Measurements from ENCODE around the gene CACNA2D4.

The CACNA2D4 gene

DNA sequence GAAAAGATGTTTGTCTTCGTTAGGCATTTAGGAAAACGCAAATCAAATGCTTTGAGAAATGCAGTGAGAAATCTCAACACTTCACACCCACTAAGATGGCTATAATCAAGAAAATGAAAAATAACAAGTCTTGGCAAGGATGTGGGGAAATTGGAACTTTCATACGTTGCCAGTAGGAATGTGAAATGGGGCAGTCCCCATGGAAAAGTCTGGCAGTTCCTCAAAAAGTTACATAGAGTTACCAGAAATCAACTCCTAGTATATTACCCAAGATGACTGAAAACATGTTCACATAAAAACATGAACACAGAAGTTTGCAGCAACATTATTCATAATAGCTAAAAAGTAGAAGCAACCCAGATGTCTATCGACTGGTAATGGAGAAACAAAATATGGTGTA is 139.5 kb downstream of the CACNA2D4 start:
- DNase-seq (ENCODE audit: low spot score), result no peak

- DNase-seq (ENCODE audit: low spot score), result no peak
Observed at GRCh38 chr12:1777798-1778197, 140.7 kb downstream of the CACNA2D4 start.

DNA sequence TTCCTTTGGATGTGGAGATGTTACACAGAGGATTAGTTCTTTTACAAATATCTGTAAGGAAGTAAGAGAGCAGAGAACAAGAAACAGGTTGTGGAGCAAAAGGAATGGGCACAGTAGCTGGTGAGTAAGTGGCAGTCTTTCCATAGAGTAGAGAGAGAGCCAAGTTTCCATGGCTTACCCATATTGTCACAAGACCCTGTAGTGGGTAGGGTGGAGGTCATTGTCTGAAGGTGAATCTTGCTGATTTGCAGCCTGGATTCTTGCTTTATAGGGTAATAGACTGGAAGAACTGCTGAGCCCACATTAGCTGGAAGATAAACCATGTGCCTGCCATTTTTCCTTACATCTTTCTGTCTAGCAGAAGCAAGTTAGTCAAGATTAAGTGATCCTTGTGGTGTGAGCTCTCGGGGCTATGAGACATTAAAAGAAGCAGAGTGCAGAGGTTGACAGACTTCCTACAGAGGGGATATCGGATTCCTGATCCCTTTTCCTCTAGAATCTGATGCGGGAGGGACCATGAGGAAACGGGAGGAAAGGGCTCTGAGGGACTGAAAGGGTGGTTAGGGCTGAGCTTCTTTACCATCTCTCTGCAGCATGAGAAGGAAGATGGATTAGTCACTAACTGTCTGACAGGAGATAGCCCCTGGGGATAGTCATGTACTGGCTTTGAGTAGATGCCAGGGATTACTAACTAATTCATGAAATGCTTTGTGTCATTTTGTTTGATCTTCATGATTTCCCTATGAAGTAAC is 142.1 kb downstream of the CACNA2D4 start:
- no peak for DNase-seq (ENCODE audit: low spot score)

- DNase-seq (ENCODE audit: low spot score), result peak; percentile 82
Observed at GRCh38 chr12:1773937-1774655, 144.4 kb downstream of the CACNA2D4 start.

DNA sequence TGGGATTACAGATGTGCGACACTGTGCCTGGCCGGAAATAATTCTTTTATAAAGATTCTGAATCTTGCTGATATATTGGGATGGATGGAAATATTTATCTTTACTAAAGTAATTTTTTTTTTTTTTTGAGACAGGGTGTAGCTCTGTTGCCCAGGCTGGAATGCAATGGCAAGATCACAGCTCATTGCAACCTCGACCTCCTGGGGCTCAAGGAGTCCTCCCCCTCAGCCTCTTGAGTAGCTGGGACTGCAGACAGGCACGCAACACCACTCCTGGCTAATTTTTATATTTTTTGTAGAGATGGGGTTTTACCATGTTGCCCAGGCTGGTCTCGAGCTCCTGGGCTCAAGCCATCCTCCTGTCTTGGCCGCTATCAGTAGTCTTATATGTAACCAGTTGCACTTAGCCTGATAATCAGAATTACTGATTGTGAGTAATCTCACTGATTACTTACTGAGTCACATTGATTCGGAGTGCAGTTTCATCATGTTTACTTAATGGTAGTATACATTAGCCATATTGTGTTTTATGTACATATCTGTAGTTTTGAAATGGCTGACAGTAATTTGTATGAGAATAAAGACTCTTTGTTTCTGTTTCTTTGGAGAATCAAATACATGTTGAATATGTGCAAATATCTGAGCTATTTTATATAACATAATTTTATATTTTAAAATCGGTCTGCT is 148.5 kb downstream of the CACNA2D4 start:
- DNase-seq (ENCODE audit: low spot score), result no peak

DNA sequence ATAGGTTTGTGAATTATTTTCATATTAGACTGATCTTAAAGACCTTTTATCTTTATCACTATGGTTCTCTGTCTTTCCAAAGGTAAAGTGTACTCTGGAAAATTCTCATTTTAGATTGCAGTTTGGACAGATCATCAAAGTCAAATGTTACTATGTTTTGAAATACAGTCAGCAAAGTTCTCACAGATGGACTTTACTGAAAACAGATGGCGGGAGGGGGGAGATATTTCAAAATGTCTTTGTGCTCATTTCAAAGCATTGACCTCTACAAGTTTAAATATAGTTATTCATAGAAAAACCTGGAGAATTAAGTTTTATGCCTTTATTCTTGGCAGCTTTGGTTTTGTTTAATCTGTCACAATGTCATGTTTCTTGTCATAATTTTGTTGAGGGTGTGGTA is 149.8 kb downstream of the CACNA2D4 start:
- no peak for DNase-seq (ENCODE audit: low spot score)

DNA sequence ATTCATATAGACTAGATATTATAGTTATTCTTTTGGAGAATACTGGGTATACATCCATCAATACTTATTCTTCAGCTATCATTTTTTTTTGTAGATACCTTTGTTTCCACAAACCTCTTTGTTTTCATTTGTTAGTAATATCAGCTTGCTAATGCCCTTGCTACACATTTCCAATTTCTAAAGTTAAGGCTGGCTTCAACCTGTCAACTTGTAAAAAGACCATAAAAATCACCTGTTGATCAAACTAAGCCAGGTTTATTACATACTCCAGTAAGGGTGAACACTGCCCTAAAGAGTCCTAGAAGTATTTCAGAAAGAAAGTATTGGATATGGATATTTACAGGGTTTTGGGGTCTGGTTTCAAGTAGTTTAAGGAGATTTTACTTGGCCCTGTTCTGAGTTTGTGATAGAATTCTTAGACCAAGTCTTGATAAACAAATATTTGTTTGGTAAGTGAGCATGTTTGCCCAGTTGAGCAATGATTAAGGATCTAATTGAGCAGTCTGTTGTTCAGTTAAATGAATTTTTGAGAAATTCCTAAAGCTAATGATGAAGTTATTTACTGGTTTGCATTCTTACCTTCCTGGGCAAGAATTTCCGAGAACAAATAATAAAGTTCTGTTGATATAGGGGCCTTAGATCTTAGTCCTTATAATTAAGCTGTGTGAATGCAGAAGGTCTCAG is 150.9 kb downstream of the CACNA2D4 start:
- no peak for DNase-seq (ENCODE audit: low spot score)

DNA sequence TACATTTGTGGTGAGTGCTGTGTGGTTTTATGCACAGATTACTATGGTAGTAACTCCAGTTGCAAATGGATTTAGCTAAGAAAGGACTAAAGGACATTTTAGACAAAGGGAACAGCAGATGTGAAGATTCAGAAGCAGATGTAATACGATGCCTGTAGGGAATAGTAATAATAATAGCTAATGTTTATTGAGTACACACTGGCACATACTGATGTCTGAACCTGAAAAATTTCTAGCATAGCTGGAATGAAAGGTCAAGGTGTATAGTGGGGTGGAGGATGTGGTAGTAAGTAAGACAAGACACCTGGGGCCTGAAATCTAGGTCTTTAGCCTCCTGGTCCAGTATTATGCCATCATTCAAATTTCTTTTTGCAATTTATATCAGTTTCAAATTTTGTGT is 152.3 kb downstream of the CACNA2D4 start:
- DNase-seq (ENCODE audit: low spot score), result no peak

DNA sequence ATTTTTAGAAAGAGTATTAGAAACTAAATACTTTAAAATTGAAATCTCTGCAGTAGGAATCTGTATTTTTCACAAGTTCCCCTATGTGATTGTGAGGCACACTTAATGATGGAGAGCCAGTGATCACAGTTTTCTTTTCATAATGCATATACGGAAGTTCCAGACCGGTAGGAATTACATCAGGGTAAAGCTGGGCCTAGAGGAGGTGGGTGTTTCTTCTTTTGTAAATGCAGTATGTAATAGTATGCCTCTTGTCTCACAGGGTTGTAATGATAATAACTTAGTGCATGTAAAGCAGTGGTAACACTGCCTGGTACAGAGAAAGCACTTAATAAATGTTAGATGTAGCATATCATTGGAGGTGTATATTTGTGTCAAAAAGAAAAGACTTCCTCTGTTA is 155.3 kb downstream of the CACNA2D4 start:
- DNase-seq (ENCODE audit: low spot score), result no peak

- DNase-seq (ENCODE audit: low spot score), result no peak
Observed at GRCh38 chr12:1761857-1762256, 156.6 kb downstream of the CACNA2D4 start.

DNA sequence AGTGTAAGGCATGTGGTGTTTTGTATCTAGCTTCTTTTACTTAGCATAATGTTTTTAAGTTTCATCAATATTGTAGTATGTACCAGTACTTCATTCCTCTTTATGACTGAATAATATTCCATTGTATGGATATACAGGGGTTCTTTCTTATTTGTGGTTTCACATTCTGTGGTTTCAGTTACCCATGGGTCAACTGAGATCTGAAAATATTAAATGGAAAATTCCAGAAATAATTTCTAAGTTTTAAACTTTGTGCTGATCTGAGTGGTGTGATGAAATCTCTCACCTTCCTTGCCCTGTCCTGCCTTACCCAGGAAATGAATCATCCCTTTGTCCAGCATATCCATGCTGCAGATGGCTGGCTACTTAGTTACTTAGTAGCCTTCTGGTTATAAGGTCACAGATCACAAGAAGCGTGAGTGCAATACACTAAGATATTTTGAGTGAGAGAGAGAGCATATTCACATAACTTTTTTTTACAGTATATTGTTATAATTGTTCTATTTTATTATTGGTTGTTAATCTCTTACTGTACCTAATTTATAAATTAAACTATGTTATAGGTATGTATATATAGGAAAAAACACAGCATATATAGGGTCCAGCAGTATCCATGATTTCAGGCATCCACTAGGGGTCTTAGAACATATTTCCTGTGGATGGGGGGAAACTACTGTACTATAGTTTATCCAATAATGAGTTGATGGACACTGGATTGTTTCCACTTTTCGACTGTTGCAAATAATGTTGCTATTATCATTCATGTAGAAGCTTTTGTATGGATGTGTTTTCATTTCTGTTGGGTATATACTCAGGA is 157.7 kb downstream of the CACNA2D4 start:
- no peak for DNase-seq (ENCODE audit: low spot score)

- peak; percentile 94 for DNase-seq (ENCODE audit: low spot score)
Observed at GRCh38 chr12:1758887-1759286, 159.6 kb downstream of the CACNA2D4 start.

- DNase-seq (ENCODE audit: low spot score), result no peak
Observed at GRCh38 chr12:1758376-1758775, 160.1 kb downstream of the CACNA2D4 start.

DNA sequence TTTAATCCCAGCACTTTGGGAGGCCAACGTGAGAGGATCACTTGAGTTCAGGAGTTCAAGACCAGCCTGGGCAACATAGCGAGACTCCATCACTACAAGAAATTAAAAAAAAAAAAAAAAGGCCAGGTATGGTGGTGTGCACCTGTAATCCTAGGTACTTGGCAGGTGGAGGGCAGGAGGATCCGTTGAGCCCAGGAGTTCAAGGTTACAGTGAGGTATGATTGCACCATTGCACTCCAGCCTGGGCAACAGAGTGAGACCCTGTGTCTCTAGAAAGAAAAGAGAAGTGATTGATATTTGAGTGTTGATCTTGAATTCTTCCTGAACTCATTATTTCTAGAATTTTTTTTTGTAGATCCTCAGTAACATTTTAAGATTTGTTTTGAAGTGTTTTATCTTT is 168.2 kb downstream of the CACNA2D4 start:
- no peak for DNase-seq (ENCODE audit: low spot score)

GRCh38 chr12:1749019-1749418 is 169.4 kb downstream of the CACNA2D4 start:
- DNase-seq (ENCODE audit: low spot score), result no peak

DNA sequence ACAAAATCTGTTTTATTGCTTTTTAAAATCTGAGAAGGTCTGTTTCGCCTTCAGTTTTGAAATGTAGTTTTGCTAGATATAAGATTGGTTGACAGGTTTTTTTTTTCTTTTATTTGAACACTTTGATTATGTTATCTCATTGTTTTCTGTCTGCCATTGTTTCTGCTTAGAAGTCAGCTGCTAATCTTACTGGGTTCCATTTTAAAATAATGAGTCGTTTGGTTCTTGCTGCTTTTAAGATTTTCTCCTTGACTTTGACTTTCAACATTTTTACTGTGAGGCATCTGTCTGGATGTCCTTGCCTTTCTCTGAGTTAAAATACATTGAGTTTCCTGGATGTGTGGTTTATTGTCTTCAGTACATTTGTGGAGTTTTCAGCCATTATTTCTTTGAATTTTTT is 170.8 kb downstream of the CACNA2D4 start:
- no peak for DNase-seq (ENCODE audit: low spot score)

GRCh38 chr12:1744932-1745331 is 173.5 kb downstream of the CACNA2D4 start:
- DNase-seq (ENCODE audit: low spot score), result no peak

All from pons (tissue), 1 donor.